NCI-H1417 (cell line): Measurements from ENCODE around the gene OS9.
"Not testable (repeated sequence)": the region's sequence is repeated elsewhere in the genome, so short reads cannot be mapped to it uniquely, and the experiment has no call there.

ENCODE experiments used
- DNase-seq, 3 experiments: peaks; one replicate each; lab custom pipeline; 2025; lab: John Stamatoyannopoulos, UW

The OS9 gene

GRCh38 chr12:57695770-57696432 lies 2.0 kb downstream of the OS9 start:
- DNase-seq = no peak

- no peak for DNase-seq
Measured at GRCh38 chr12:57697076-57697475, 3.1 kb downstream of the OS9 start.

DNA sequence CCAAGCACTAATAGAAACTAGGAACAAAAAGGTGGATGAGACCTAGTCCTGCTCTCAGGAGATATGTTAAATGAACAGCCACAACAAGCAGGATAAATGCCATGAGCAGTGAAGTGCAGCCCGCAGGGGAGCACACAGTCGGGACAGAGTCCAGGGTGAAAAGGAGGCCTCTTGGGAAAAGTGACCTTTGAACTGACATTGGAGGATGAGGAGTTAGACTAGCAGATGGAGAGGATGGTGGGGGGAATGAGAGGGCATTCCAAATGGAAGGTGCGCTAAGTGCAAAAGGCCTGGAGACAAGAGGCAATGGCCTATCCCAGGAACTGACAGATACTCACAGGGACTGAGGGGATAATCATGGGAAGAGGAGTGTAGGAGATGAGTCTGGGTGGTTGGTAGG lies 4.5 kb downstream of the OS9 start:
- DNase-seq = no peak

DNA sequence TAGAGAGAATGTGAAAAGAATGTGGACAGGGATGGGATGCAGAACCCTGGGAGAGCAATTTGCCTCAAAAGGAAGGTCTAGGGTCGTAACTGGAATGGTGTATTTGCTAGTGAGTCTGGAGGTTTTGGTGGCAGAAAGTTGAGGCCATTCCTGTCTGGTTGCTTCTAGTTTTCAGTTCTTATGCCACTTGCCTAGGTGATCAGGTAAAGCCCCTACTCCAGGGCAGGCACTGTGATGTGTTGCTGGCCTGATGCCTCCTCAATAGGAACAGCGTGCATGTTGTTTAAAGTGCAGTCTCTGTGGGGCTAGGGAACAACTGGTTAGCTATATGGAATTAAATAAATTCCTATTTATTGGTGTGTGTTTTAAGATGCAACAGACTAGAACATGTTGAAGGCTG lies 6.4 kb downstream of the OS9 start:
- DNase-seq = no peak

DNA sequence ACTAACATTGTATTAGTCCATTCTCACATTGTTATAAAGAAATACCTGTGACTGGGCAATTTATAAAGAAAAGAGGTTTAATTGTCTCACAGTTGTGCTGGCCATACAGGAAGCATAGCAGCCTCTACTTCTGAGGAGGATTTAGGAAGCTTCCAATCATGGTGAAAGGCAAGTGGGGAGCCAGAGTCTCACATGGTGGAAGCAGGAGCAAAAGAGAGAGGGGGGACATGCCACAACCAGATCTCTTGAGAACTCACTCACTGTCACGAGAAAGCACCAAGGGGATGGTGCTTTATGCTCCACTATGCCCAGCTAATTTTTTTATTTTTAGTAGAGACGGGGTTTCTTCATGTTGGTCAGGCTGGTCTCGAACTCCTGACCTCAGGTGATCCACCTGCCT lies 13.3 kb downstream of the OS9 start:
- no peak for DNase-seq

GRCh38 chr12:57708296-57708695 lies 14.4 kb downstream of the OS9 start:
- no peak for DNase-seq

- DNase-seq = no peak
Measured at GRCh38 chr12:57712701-57713100, 18.8 kb downstream of the OS9 start.

- DNase-seq = no peak
Measured at GRCh38 chr12:57713209-57713608, 19.3 kb downstream of the OS9 start.

- peak in 1 of 3 experiments; percentile 63 for DNase-seq
Measured at GRCh38 chr12:57715036-57715748, 21.3 kb downstream of the OS9 start.

GRCh38 chr12:57715786-57716185 lies 21.9 kb downstream of the OS9 start:
- DNase-seq = no peak

DNA sequence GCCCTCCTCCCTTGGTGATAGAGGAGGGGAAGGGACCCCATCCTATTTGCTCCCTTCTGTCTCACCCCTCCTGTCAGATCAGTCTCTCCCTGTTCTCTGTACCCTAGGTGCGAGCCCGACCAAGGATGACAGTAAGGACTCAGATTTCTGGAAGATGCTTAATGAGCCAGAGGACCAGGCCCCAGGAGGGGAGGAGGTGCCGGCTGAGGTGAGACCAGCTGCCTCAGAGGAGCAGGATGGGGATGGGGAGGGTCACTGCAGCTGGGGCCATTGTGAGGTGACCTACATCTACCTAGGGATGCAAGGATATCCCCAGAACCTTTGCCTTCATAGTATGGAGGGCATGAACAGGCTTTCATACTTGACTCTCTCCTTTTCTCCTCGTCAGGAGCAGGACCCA lies 22.4 kb downstream of the OS9 start:
- no peak for DNase-seq

- DNase-seq = no peak
Measured at GRCh38 chr12:57717131-57717530, 23.2 kb downstream of the OS9 start.

GRCh38 chr12:57717846-57718640 lies 24.1 kb downstream of the OS9 start:
- no peak for DNase-seq

GRCh38 chr12:57718641-57719528 lies 25.0 kb downstream of the OS9 start:
- no peak for DNase-seq

GRCh38 chr12:57719777-57720605 lies 26.1 kb downstream of the OS9 start:
- no peak for DNase-seq

DNA sequence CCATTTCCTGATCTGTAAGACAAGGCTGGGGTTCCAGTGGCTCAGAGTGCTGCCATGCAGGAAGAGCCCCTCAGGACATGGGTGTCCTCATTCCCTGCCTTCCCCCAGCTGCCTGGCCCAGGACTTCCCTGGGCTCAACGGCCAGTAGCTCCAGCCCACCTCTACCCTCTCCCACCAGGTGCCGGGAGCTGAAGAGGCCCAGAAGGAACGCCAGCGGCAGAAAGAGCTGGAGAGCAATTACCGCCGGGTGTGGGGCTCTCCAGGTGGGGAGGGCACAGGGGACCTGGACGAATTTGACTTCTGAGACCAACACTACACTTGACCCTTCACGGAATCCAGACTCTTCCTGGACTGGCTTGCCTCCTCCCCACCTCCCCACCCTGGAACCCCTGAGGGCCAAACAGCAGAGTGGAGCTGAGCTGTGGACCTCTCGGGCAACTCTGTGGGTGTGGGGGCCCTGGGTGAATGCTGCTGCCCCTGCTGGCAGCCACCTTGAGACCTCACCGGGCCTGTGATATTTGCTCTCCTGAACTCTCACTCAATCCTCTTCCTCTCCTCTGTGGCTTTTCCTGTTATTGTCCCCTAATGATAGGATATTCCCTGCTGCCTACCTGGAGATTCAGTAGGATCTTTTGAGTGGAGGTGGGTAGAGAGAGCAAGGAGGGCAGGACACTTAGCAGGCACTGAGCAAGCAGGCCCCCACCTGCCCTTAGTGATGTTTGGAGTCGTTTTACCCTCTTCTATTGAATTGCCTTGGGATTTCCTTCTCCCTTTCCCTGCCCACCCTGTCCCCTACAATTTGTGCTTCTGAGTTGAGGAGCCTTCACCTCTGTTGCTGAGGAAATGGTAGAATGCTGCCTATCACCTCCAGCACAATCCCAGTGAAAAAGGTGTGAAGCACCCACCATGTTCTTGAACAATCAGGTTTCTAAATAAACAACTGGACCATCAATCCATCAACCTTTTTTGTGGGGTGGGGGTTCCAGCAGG lies 27.0 kb downstream of the OS9 start:
- DNase-seq = no peak

DNA sequence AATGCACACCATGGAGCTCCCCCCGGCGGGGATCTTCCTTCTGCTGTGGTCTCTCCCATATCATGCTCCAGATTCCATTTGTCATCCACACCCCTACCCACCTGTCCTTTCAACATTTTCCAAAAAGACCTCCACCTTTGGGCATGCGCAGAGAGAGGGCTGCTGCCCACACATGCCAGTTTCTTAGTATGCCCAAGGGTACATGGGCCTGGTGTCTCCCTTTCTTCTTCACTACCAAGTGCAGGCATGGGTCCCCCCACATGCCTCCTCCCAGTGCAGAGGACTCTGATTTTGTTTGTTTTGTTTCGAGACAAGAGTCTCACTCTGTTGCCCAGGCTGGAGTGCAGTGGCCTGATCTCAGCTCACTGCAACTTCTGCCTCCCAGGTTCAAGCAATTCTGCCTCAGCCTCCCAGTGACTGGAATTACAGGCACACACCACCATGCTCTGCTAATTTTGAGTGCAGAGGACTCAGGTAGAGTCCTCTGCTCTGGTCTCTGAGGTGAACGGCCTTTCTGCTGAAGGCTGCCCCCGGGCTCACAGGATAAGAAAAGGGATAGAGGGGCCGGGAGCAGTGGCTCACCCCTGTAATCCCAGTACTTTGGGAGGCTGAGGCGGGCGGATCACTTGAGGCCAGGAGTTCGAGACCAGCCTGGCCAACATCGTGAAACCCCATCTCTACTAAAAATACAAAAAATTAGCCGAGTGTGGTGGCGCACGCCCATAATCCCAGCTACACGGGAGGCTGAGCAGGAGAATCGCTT lies 28.1 kb downstream of the OS9 start:
- not testable (repeated sequence) for DNase-seq

GRCh38 chr12:57722716-57723629 lies 29.0 kb downstream of the OS9 start:
- peak in 2 of 3 experiments; percentile 27 to 33 for DNase-seq
